Activated CD4-positive, alpha-beta T cell treated with anti-CD3 and anti-CD28 coated beads, Interleukin-2, amount 50 U/mL, for 16 hours (primary cell): Measurements from ENCODE around the gene ITPR1.
A peak's percentile ranks its signal among the peaks of the same experiment; 100 is the strongest.

Experiments used
- DNase-seq: peaks from one replicate; pipeline ENCODE4 v3.0.0-alpha.2; 2020

Gene ITPR1

GRCh38 chr3:4729061-4729973 lies 236.2 kb downstream of the ITPR1 start:
- no peak for DNase-seq

- no peak for DNase-seq
These were observed 237.6 kb downstream of the ITPR1 start for GRCh38 chr3:4730719-4731118.

GRCh38 chr3:4731543-4732111 lies 238.5 kb downstream of the ITPR1 start:
- no peak for DNase-seq

- no peak for DNase-seq
These were observed 239.8 kb downstream of the ITPR1 start for GRCh38 chr3:4732925-4733324.

GRCh38 chr3:4734454-4734853 lies 241.3 kb downstream of the ITPR1 start:
- no peak for DNase-seq

- DNase-seq: no peak
These were observed 242.1 kb downstream of the ITPR1 start for GRCh38 chr3:4735243-4735642.

- DNase-seq: no peak
These were observed 243.2 kb downstream of the ITPR1 start for GRCh38 chr3:4736284-4736861.

- DNase-seq: peak; percentile 22
These were observed 245.7 kb downstream of the ITPR1 start for GRCh38 chr3:4738737-4739274.

- peak; percentile 80 for DNase-seq
These were observed 246.4 kb downstream of the ITPR1 start for GRCh38 chr3:4739289-4740236.

GRCh38 chr3:4740397-4741105 lies 247.4 kb downstream of the ITPR1 start:
- peak; percentile 15 for DNase-seq

- DNase-seq: no peak
These were observed 247.9 kb downstream of the ITPR1 start for GRCh38 chr3:4741106-4741403.

GRCh38 chr3:4741404-4742307 lies 248.5 kb downstream of the ITPR1 start:
- DNase-seq: peak; percentile 63

- DNase-seq: no peak
These were observed 249.2 kb downstream of the ITPR1 start for GRCh38 chr3:4742359-4742758.

- DNase-seq: no peak
These were observed 250.2 kb downstream of the ITPR1 start for GRCh38 chr3:4743371-4743770.

GRCh38 chr3:4744405-4745234 lies 251.5 kb downstream of the ITPR1 start:
- no peak for DNase-seq

- no peak for DNase-seq
These were observed 252.1 kb downstream of the ITPR1 start for GRCh38 chr3:4745235-4745610.

- no peak for DNase-seq
These were observed 253.3 kb downstream of the ITPR1 start for GRCh38 chr3:4746241-4746958.

GRCh38 chr3:4748127-4748526 lies 255.0 kb downstream of the ITPR1 start:
- DNase-seq: no peak

GRCh38 chr3:4748701-4749378 lies 255.7 kb downstream of the ITPR1 start:
- peak; percentile 16 for DNase-seq
